ENCODE measurements around the gene SERPINI2. TPM values are rescaled to one million over a fixed set of nuclear protein-coding genes. Genes with fewer than 3 reads are reported as not detected.

The SERPINI2 gene
- total RNA-seq, 2 experiments from 2014 or later: not detected

DNA sequence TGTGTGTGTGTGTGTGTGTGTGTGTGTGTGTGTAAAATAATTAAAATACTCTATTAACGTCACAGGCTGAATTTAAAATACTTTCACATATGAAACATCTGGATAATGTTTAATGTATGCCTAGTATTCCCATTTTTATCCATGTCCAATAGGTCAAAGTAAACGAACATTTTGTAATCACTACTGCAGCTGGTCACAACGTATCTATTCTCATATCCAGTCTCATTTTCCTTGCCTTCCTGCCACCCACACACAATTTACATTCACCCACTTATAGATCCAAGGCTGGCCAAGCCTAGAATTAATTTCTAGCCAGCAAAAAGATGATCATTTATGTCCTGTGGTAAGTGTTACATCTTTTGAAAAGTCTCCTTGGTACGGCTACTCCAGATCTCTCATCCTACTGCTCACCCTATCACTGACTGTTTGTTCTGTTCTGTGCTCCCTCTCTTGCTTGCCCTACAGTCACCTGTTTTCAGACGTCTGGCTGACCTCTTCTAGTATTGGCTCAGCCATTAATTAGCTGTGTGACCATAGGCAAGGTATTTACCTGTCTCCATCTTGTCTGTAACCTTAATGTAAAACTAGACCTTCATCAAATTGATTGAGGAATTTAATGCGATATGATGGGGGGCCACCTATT is 17.6 kb downstream of the SERPINI2 start:
- BruUV-seq (replicated peaks): no TSS peak
- no peak for DNase-seq (ENCODE audit: low spot score)
- no peaks in the 10 kb centered on the region for H3K9me2 ChIP-seq (ENCODE audit: insufficient read depth, low read length)
- no peaks in the 10 kb centered on the region for H3K4me1 ChIP-seq (ENCODE audit: insufficient read depth, low read length, poor library complexity, severe bottlenecking)
- ChIA-PET CTCF (ENCODE audit: unreplicated experiment) (no interaction called here), POLR2A (no interaction called here)
- H3K36me3 ChIP-seq (ENCODE audit: insufficient read depth, low read length): no peaks in the 10 kb centered on the region
- no peaks in the 10 kb centered on the region for H3K79me2 ChIP-seq (ENCODE audit: insufficient read depth, low read depth, low read length)
- H3K4me2 ChIP-seq (ENCODE audit: low read length): no peak overlapping the region
- no peaks in the 10 kb centered on the region for H3K9me3 ChIP-seq (ENCODE audit: low read length)
- TF ChIP-seq EZH2phosphoT487 (IDR thresholded peaks at IDR 0.05; ENCODE audit: borderline replicate concordance, low read depth, low read length): no peak
- no peak for TF ChIP-seq CTCF (conservative IDR thresholded peaks at IDR 0.05; ENCODE audit: low read length)
- H4K20me1 ChIP-seq (ENCODE audit: insufficient read depth, low read length): no peaks in the 10 kb centered on the region
- no peak overlapping the region for H3K27ac ChIP-seq (ENCODE audit: low read depth, low read length, poor library complexity, severe bottlenecking)
- no peak overlapping the region for H3K4me3 ChIP-seq (ENCODE audit: low read depth, low read length, poor library complexity, severe bottlenecking)
- no peak overlapping the region for H2AFZ ChIP-seq (ENCODE audit: low read length)
- intact Hi-C loops (cut with micrococcal nuclease; ENCODE audit: unreplicated experiment): no loop called here

GRCh38 chr3:167453815-167454214 is 20.0 kb downstream of the SERPINI2 start:
- DNase-seq (ENCODE audit: low spot score): no peak
- POLR2A ChIA-PET: no interaction called here
- H3K4me1 ChIP-seq (ENCODE audit: insufficient read depth, low read length, poor library complexity, severe bottlenecking): no peaks in the 10 kb centered on the region
- no peaks in the 10 kb centered on the region for H3K36me3 ChIP-seq (ENCODE audit: insufficient read depth, low read length)
- no peak for TF ChIP-seq CTCF (conservative IDR thresholded peaks at IDR 0.05; ENCODE audit: low read length)
- TF ChIP-seq EZH2phosphoT487 (IDR thresholded peaks at IDR 0.05; ENCODE audit: borderline replicate concordance, low read depth, low read length): no peak
- H3K4me3 ChIP-seq (ENCODE audit: low read depth, low read length, poor library complexity, severe bottlenecking): no peak overlapping the region
- H3K4me2 ChIP-seq (ENCODE audit: low read length): no peak overlapping the region
- intact Hi-C loops (cut with micrococcal nuclease; ENCODE audit: unreplicated experiment): no loop called here
- H3K9me2 ChIP-seq (ENCODE audit: insufficient read depth, low read length): no peaks in the 10 kb centered on the region
- CTCF ChIA-PET (ENCODE audit: unreplicated experiment): no interaction called here
- H3K27ac ChIP-seq (ENCODE audit: low read depth, low read length, poor library complexity, severe bottlenecking): no peak overlapping the region
- BruUV-seq (replicated peaks): no TSS peak
- no peaks in the 10 kb centered on the region for H3K9me3 ChIP-seq (ENCODE audit: low read length)
- no peaks in the 10 kb centered on the region for H4K20me1 ChIP-seq (ENCODE audit: insufficient read depth, low read length)
- H3K79me2 ChIP-seq (ENCODE audit: insufficient read depth, low read depth, low read length): no peaks in the 10 kb centered on the region
- H2AFZ ChIP-seq (ENCODE audit: low read length): no peak overlapping the region

DNA sequence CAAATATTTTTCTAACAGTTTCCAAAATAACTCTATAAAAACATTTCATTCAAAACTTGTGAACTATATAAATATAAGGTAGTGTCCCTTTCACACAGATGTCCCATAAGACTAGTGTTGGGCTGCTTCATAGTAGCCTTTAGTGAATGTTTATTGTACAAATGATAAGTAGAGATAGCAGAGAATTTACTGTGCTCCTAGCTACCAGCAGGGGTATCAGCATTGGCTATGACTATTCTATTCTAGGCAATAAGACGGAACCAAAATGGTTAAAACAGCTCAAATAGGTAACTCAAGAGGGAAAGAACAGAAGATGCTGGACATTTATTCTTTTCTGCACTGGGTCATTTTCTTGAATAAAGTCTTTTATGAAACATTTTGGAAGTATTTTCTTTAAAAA is 22.6 kb downstream of the SERPINI2 start:
- ChIA-PET CTCF (ENCODE audit: unreplicated experiment) (no interaction called here), POLR2A (interaction anchor here (0.7 kb wide), 1 partner anchor 27 kb away, joined by 4 read pairs; no protein-coding TSS in a partner anchor)
- DNase-seq (ENCODE audit: low spot score): no peak
- H3K27ac ChIP-seq (ENCODE audit: low read depth, low read length, poor library complexity, severe bottlenecking): no peak overlapping the region
- H3K4me3 ChIP-seq (ENCODE audit: low read depth, low read length, poor library complexity, severe bottlenecking): no peak overlapping the region
- intact Hi-C loops (cut with micrococcal nuclease; ENCODE audit: unreplicated experiment): no loop called here
- no peak overlapping the region for H2AFZ ChIP-seq (ENCODE audit: low read length)
- no peaks in the 10 kb centered on the region for H3K4me1 ChIP-seq (ENCODE audit: insufficient read depth, low read length, poor library complexity, severe bottlenecking)
- BruUV-seq (replicated peaks): no TSS peak
- no peaks in the 10 kb centered on the region for H3K36me3 ChIP-seq (ENCODE audit: insufficient read depth, low read length)
- H3K79me2 ChIP-seq (ENCODE audit: insufficient read depth, low read depth, low read length): no peaks in the 10 kb centered on the region
- TF ChIP-seq EZH2phosphoT487 (IDR thresholded peaks at IDR 0.05; ENCODE audit: borderline replicate concordance, low read depth, low read length): no peak
- no peak for TF ChIP-seq CTCF (conservative IDR thresholded peaks at IDR 0.05; ENCODE audit: low read length)
- H3K9me3 ChIP-seq (ENCODE audit: low read length): no peaks in the 10 kb centered on the region
- no peaks in the 10 kb centered on the region for H4K20me1 ChIP-seq (ENCODE audit: insufficient read depth, low read length)
- no peak overlapping the region for H3K4me2 ChIP-seq (ENCODE audit: low read length)
- no peaks in the 10 kb centered on the region for H3K9me2 ChIP-seq (ENCODE audit: insufficient read depth, low read length)

Data from OCI-LY7 (cell line).